ENCODE data around the gene ANKRD13D.
A peak's percentile ranks its signal among the peaks of the same experiment; 100 is the strongest.

Gene ANKRD13D

GRCh38 chr11:67262731-67263675, 26.1 kb upstream of the ANKRD13D start:
- peak; percentile 76 to 81 for DNase-seq

GRCh38 chr11:67264260-67264659, 24.8 kb upstream of the ANKRD13D start:
- DNase-seq: no peak

- DNase-seq: no peak
These were observed 24.0 kb upstream of the ANKRD13D start for GRCh38 chr11:67264877-67265632.

GRCh38 chr11:67265633-67266448, 23.3 kb upstream of the ANKRD13D start:
- peak; percentile 74 to 84 for DNase-seq

- DNase-seq: peak; percentile 40 to 59
These were observed 22.5 kb upstream of the ANKRD13D start, which contains the start of gene GRK2 for GRCh38 chr11:67266449-67267187. TSS of gene GRK2 (plus strand) at chr11:67266473. CDS start at chr11:67266700, 227 bp downstream.

GRCh38 chr11:67267188-67268080, 21.7 kb upstream of the ANKRD13D start:
- no peak for DNase-seq

GRCh38 chr11:67268081-67268961, 20.8 kb upstream of the ANKRD13D start:
- peak; percentile 50 to 67 for DNase-seq

GRCh38 chr11:67268962-67269268, 20.2 kb upstream of the ANKRD13D start:
- no peak for DNase-seq

- no peak for DNase-seq
These were observed 19.5 kb upstream of the ANKRD13D start for GRCh38 chr11:67269401-67270255.

GRCh38 chr11:67270256-67271204, 18.6 kb upstream of the ANKRD13D start:
- no peak for DNase-seq

GRCh38 chr11:67271205-67271540, 17.9 kb upstream of the ANKRD13D start:
- DNase-seq: no peak

- DNase-seq: peak; percentile 75 to 79
These were observed 17.4 kb upstream of the ANKRD13D start for GRCh38 chr11:67271541-67272284.

GRCh38 chr11:67272327-67273259, 16.5 kb upstream of the ANKRD13D start:
- no peak for DNase-seq

GRCh38 chr11:67273260-67273990, 15.7 kb upstream of the ANKRD13D start:
- no peak for DNase-seq
